HepG2 (cell line): ENCODE data around the gene CHST13. TPM values are rescaled to one million over a fixed set of nuclear protein-coding genes. Genes with fewer than 3 reads are reported as not detected.

ENCODE experiments used
- ATAC-seq: fragments of 200-7000 bp; cut with Tn5 transposase; 3 replicates; pipeline ENCODE4 v1.9.1; 2020; ENCODE audit warnings: mild to moderate bottlenecking, moderate library complexity
- BruUV-seq: library from RNA; stranded (reverse); fragments of 400-500 nt; replicated peaks from 2 replicates; lab custom pipeline; 2021; lab: Mats Ljungman, UMichigan
- CTCF ChIA-PET: fragments of 300-600 bp; formaldehyde crosslinking; extraction: SDS; loops from one replicate; lab custom pipeline; 2021; ENCODE audit warnings: low total read pairs, inconsistent platforms, low intra/inter-chr PET ratio; lab: Yijun Ruan, JAX
- POLR2A ChIA-PET: fragments of 350-600 bp; sonication (Branson Sonifier 250); formaldehyde crosslinking; loops from one replicate; lab custom pipeline; 2020; ENCODE audit warnings: antibody characterized with exemption, inconsistent platforms; lab: Yijun Ruan, JAX
- DNase-seq: peaks from one replicate; pipeline ENCODE4 v3.0.0-alpha.2; 2015; ENCODE audit warnings: low spot score
- FAIRE-seq: peaks from 3 replicates; lab custom pipeline; 2011; peaks lifted over from hg19 to GRCh38; lab: Jason Lieb, UNC
- H2AFZ ChIP-seq: one replicate; pipeline ENCODE4 v1.6.1; 2011; ENCODE audit warnings: low read length, inconsistent platforms
- H3K27ac ChIP-seq: fragments of 300-600 bp; 3 replicates; pipeline ENCODE4 v1.8.0; 2011; ENCODE audit warnings: mixed run types, mild to moderate bottlenecking, mixed read lengths, low read length, inconsistent platforms; ENCODE audit not compliant: insufficient read depth; ENCODE audit errors: extremely low read length
- H3K27me3 ChIP-seq, 2 experiments: fragments of 200-600 bp in 1 of 2; 2 replicates in 1 of 2; 3 replicates in 1 of 2; pipeline versions ENCODE4 v1.6.0 to v1.8.0; 2011; ENCODE audit warnings: low read length in 2 of 2, mild to moderate bottlenecking in 2 of 2, moderate library complexity in 2 of 2, inconsistent platforms in 1 of 2; ENCODE audit not compliant: insufficient read depth in 2 of 2, control insufficient read depth in 1 of 2
- H3K36me3 ChIP-seq, 2 experiments: fragments of 200-600 bp in 1 of 2; replicated peaks in 1 of 2; 2 replicates in 1 of 2; 3 replicates in 1 of 2; pipeline versions ENCODE4 v1.5.1 to v1.8.0; 2011; ENCODE audit warnings: low read length in 2 of 2, inconsistent platforms in 1 of 2; ENCODE audit not compliant: insufficient read depth in 2 of 2, control insufficient read depth in 1 of 2
- H3K4me1 ChIP-seq: 2 replicates; pipeline ENCODE4 v1.5.1; 2012; ENCODE audit warnings: low read length, inconsistent platforms; ENCODE audit not compliant: insufficient read depth
- H3K4me2 ChIP-seq: 2 replicates; pipeline ENCODE4 v1.6.0; 2011; ENCODE audit warnings: low read depth, low read length, inconsistent platforms
- H3K4me3 ChIP-seq, 3 experiments: fragments of 200-600 bp in 1 of 3; sonication (generic), shearing (Covaris generic) in 1 of 3; replicated peaks in 1 of 3; 2 replicates each; pipeline ENCODE4 v1.5.1; 2011 to 2016; ENCODE audit warnings: low read length in 3 of 3, inconsistent platforms in 2 of 3, low read depth in 2 of 3, mild to moderate bottlenecking in 2 of 3, control low read depth in 1 of 3, mixed read lengths in 1 of 3; ENCODE audit not compliant: insufficient read depth in 1 of 3
- H3K79me2 ChIP-seq: one replicate; pipeline ENCODE4 v1.6.1; 2011; ENCODE audit warnings: low read length, inconsistent platforms; ENCODE audit not compliant: insufficient read depth
- H3K9ac ChIP-seq: 2 replicates; pipeline ENCODE4 v1.6.0; 2011; ENCODE audit warnings: mild to moderate bottlenecking, low read depth, low read length, inconsistent platforms; ENCODE audit not compliant: insufficient read depth
- H3K9me3 ChIP-seq: 2 replicates; pipeline ENCODE4 v1.5.1; 2012; ENCODE audit warnings: mild to moderate bottlenecking, low read length
- H4K20me1 ChIP-seq: 2 replicates; pipeline ENCODE4 v1.6.0; 2011; ENCODE audit warnings: inconsistent platforms, mild to moderate bottlenecking, low read length, moderate library complexity; ENCODE audit not compliant: insufficient read depth
- HINFP ChIP-seq: sonication (generic); formaldehyde crosslinking; IDR thresholded peaks from 2 replicates; pipeline ENCODE4 v1.4.0; 2020; ENCODE audit warnings: low read depth, mild to moderate bottlenecking, missing genetic modification reagents
- NCOR1 ChIP-seq: fragments of 200-600 bp; sonication (generic); IDR thresholded peaks from 2 replicates; pipeline ENCODE4 v1.7.0; 2017; ENCODE audit warnings: antibody characterized with exemption, low read length, borderline replicate concordance
- RBAK ChIP-seq: sonication (generic); formaldehyde crosslinking; IDR thresholded peaks from 2 replicates; pipeline ENCODE4 v1.5.1; 2020; ENCODE audit warnings: mild to moderate bottlenecking, missing genetic modification reagents
- TCF12 ChIP-seq, 2 experiments: fragments of 450-650 bp in 1 of 2; sonication (generic) in 1 of 2; formaldehyde crosslinking in 1 of 2; IDR thresholded peaks; 2 replicates each; pipeline versions ENCODE4 v1.6.1 to v1.8.0; 2017 to 2022; ENCODE audit warnings: antibody characterized with exemption in 1 of 2, mild to moderate bottlenecking in 1 of 2, missing genetic modification reagents in 1 of 2, moderate library complexity in 1 of 2
- ZBTB40 ChIP-seq, 2 experiments: fragments of 450-650 bp in 1 of 2; sonication (generic) in 1 of 2; formaldehyde crosslinking in 1 of 2; IDR thresholded peaks; 2 replicates each; pipeline versions ENCODE4 v1.6.1 to v1.8.0; 2016 to 2022; ENCODE audit warnings: antibody characterized with exemption in 1 of 2, mild to moderate bottlenecking in 1 of 2, missing genetic modification reagents in 1 of 2
- ZKSCAN8 ChIP-seq: IDR thresholded peaks from 2 replicates; pipeline ENCODE4 v1.6.1; 2016; ENCODE audit warnings: borderline replicate concordance, missing genetic modification reagents, missing compliant biosample characterization
- ZNF343 ChIP-seq: sonication (generic); formaldehyde crosslinking; IDR thresholded peaks from 2 replicates; pipeline ENCODE4 v1.4.0; 2020; ENCODE audit warnings: mild to moderate bottlenecking, missing genetic modification reagents
- ZNF577 ChIP-seq: sonication (generic); formaldehyde crosslinking; IDR thresholded peaks from 2 replicates; pipeline ENCODE4 v1.4.0; 2020; ENCODE audit warnings: mild to moderate bottlenecking, low read depth, missing genetic modification reagents, borderline replicate concordance
- ZNF816 ChIP-seq: sonication (generic); formaldehyde crosslinking; IDR thresholded peaks from 2 replicates; pipeline ENCODE4 v1.8.0; 2022; ENCODE audit warnings: missing genetic modification reagents, mild to moderate bottlenecking, borderline replicate concordance
- WGBS: methylation state at CpG from one replicate; pipeline ENCODE4 v1.1.6; 2017; ENCODE audit warnings: low lambda C conversion rate; 5-methylcytosine and 5-hydroxymethylcytosine counted together
- in situ Hi-C: cut with HindIII; loops from 2 replicates; pipeline ENCODE4 v1.10.0; 2017; ENCODE audit warnings: low pct_unique_long_range_greater_than_20kb; ENCODE audit not compliant: extremely low pct_ligation_motif_present
- intact Hi-C: fragments of 100-400 bp; cut with micrococcal nuclease; formaldehyde crosslinking; loops from one replicate; pipeline ENCODE4 v1.10.0; 2022; ENCODE audit not compliant: unreplicated experiment
- polyA plus RNA-seq, 8 experiments: library from polyadenylated mRNA; depleted of rRNA in 3 of 8; stranded (reverse) in 7 of 8; unstranded in 1 of 8; fragments of >200 nt; fragmentation: Illumina TruSeq in 4 of 8; extraction: Trizol in 4 of 8; gene quantifications; 2 replicates each; pipeline versions ENCODE4 v1.2.1 to v1.2.3, GENCODE V29; 2011 to 2016; ENCODE audit warnings: low read depth in 4 of 8, missing spikeins in 1 of 8, mixed read lengths in 1 of 8; ENCODE audit not compliant: insufficient read depth in 1 of 8
- total RNA-seq, 5 experiments: library from RNA; depleted of rRNA; stranded (reverse); fragments of >200 nt; fragmentation: Illumina TruSeq; extraction: Trizol; gene quantifications; 2 replicates each; pipeline ENCODE4 v1.2.3, GENCODE V29; 2016; ENCODE audit warnings: low read depth in 1 of 5
- TF ChIP-seq, protein P1 (sequence below): sonication (generic); formaldehyde crosslinking; IDR thresholded peaks from 2 replicates; pipeline ENCODE4 v1.5.1; 2020; ENCODE audit warnings: missing genetic modification reagents, mild to moderate bottlenecking, borderline replicate concordance

The CHST13 gene
- total and polyA plus RNA-seq, 2 of the 13 experiments (the other 11 are each of a cell fraction or from before 2014, with no cell fraction given), result 32.0 to 43.1 TPM

- Histone ChIP-seq H3K4me3 (no peak overlapping the region), H2AFZ (no peak overlapping the region), H3K27ac (no peak overlapping the region), H3K9ac (no peak overlapping the region), H3K79me2 (no peaks in the 10 kb centered on the region), H3K9me3 (no peaks in the 10 kb centered on the region), H4K20me1 (no peaks in the 10 kb centered on the region), H3K36me3 (no peaks in the 10 kb centered on the region), H3K27me3 (peaks cover 7 to 31% of the 10 kb centered on the region in 2 experiments; a peak in 4 of 5 replicates), H3K4me2 (no peak overlapping the region), H3K4me1 (no peaks in the 10 kb centered on the region)
- CTCF ChIA-PET, result no interaction called here
- in situ Hi-C loops, result no loop called here
- no peak for TF ChIP-seq ZNF816 (CRISPR knock-in tag)
- TF ChIP-seq ZNF343 (CRISPR knock-in tag), result no peak
- TF ChIP-seq RBAK (CRISPR knock-in tag), result no peak
- no peak for TF ChIP-seq TCF12 (IDR thresholded peaks at IDR 0.05)
- TF ChIP-seq TCF12 (CRISPR knock-in tag; IDR thresholded peaks at IDR 0.05), result no peak
- no peak for TF ChIP-seq ZBTB40 (IDR thresholded peaks at IDR 0.05)
- no peak for TF ChIP-seq ZBTB40 (CRISPR knock-in tag; IDR thresholded peaks at IDR 0.05)
- TF ChIP-seq ZNF577 (CRISPR knock-in tag), result no peak
- TF ChIP-seq, protein P1, sequence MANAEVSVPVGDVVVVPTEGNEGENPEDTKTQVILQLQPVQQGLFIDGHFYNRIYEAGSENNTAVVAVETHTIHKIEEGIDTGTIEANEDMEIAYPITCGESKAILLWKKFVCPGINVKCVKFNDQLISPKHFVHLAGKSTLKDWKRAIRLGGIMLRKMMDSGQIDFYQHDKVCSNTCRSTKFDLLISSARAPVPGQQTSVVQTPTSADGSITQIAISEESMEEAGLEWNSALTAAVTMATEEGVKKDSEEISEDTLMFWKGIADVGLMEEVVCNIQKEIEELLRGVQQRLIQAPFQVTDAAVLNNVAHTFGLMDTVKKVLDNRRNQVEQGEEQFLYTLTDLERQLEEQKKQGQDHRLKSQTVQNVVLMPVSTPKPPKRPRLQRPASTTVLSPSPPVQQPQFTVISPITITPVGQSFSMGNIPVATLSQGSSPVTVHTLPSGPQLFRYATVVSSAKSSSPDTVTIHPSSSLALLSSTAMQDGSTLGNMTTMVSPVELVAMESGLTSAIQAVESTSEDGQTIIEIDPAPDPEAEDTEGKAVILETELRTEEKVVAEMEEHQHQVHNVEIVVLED, result no peak
- no peak for TF ChIP-seq ZKSCAN8 (CRISPR knock-in tag)
- no peak for TF ChIP-seq HINFP
- no peak for TF ChIP-seq NCOR1
- intact Hi-C loops, result loop anchor here (10.0 kb wide), 2 partner anchors 63 to 917 kb away; no protein-coding TSS in a partner anchor
- ATAC-seq, result peak; percentile 22
- FAIRE-seq, result no peak
- WGBS, result 14% methylated on average over 4 of the region's 6 CpGs
- POLR2A ChIA-PET, result no interaction called here
- no peak for DNase-seq
- no TSS peak for BruUV-seq
Observed at GRCh38 chr3:126557761-126558160, 33.8 kb downstream of the CHST13 start.
